ENCODE results near the gene RBP7. TPM values are rescaled to one million over a fixed set of nuclear protein-coding genes. Genes with fewer than 3 reads are reported as not detected.

RBP7 gene
- polyA plus RNA-seq, 1 donor from 2014 or later = 0.56 TPM

DNA sequence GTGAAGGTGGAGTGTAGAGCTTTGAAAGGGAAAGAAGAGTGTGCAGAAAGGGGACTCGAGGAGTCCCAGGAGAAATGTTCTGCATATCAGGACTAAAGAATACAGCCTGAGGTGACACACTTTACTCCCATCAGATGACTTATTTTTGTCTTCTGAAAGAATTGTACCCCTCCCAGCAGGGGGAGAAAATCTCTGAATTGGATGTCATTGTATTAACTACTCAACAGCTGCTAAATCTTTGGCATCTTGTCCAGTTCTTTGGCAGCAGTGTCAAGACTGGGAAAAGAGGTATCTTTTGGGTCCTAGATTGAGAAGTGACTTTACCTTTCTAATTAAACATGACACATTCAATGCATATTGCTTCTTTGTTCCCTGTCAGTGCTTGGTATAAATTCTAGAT, 54.6 kb downstream of the RBP7 start:
- H3K9me2 ChIP-seq (ENCODE audit: insufficient read depth, low read length) = no peaks in the 10 kb centered on the region
- no peak overlapping the region for H3K9ac ChIP-seq (ENCODE audit: low read length)
- TF ChIP-seq, protein P1, sequence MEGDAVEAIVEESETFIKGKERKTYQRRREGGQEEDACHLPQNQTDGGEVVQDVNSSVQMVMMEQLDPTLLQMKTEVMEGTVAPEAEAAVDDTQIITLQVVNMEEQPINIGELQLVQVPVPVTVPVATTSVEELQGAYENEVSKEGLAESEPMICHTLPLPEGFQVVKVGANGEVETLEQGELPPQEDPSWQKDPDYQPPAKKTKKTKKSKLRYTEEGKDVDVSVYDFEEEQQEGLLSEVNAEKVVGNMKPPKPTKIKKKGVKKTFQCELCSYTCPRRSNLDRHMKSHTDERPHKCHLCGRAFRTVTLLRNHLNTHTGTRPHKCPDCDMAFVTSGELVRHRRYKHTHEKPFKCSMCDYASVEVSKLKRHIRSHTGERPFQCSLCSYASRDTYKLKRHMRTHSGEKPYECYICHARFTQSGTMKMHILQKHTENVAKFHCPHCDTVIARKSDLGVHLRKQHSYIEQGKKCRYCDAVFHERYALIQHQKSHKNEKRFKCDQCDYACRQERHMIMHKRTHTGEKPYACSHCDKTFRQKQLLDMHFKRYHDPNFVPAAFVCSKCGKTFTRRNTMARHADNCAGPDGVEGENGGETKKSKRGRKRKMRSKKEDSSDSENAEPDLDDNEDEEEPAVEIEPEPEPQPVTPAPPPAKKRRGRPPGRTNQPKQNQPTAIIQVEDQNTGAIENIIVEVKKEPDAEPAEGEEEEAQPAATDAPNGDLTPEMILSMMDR (IDR thresholded peaks at IDR 0.05; ENCODE audit: poor library complexity, severe bottlenecking) = no peak
- TF ChIP-seq, protein P2, sequence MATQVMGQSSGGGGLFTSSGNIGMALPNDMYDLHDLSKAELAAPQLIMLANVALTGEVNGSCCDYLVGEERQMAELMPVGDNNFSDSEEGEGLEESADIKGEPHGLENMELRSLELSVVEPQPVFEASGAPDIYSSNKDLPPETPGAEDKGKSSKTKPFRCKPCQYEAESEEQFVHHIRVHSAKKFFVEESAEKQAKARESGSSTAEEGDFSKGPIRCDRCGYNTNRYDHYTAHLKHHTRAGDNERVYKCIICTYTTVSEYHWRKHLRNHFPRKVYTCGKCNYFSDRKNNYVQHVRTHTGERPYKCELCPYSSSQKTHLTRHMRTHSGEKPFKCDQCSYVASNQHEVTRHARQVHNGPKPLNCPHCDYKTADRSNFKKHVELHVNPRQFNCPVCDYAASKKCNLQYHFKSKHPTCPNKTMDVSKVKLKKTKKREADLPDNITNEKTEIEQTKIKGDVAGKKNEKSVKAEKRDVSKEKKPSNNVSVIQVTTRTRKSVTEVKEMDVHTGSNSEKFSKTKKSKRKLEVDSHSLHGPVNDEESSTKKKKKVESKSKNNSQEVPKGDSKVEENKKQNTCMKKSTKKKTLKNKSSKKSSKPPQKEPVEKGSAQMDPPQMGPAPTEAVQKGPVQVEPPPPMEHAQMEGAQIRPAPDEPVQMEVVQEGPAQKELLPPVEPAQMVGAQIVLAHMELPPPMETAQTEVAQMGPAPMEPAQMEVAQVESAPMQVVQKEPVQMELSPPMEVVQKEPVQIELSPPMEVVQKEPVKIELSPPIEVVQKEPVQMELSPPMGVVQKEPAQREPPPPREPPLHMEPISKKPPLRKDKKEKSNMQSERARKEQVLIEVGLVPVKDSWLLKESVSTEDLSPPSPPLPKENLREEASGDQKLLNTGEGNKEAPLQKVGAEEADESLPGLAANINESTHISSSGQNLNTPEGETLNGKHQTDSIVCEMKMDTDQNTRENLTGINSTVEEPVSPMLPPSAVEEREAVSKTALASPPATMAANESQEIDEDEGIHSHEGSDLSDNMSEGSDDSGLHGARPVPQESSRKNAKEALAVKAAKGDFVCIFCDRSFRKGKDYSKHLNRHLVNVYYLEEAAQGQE (IDR thresholded peaks at IDR 0.05; ENCODE audit: borderline replicate concordance) = no peak
- TF ChIP-seq EP300 (conservative IDR thresholded peaks at IDR 0.05; ENCODE audit: poor library complexity, severe bottlenecking) (no peak), EZH2 (IDR thresholded peaks at IDR 0.05; ENCODE audit: borderline replicate concordance, insufficient read depth, low read length, poor library complexity, severe bottlenecking) (no peak), RAD21 (conservative IDR thresholded peaks at IDR 0.05) (no peak), TAF1 (IDR thresholded peaks at IDR 0.05; ENCODE audit: low read depth) (no peak), POLR2AphosphoS5 (IDR thresholded peaks at IDR 0.05) (no peak), SMC3 (conservative IDR thresholded peaks at IDR 0.05; ENCODE audit: poor library complexity) (no peak), MXI1 (conservative IDR thresholded peaks at IDR 0.05; ENCODE audit: poor library complexity, severe bottlenecking) (no peak)
- no peaks in the 10 kb centered on the region for H3K27me3 ChIP-seq (ENCODE audit: insufficient read depth, low read depth, low read length)
- H3F3A ChIP-seq (ENCODE audit: insufficient read depth, low read length, poor library complexity, severe bottlenecking) = no peaks in the 10 kb centered on the region
- no peak overlapping the region for H3K4me2 ChIP-seq (ENCODE audit: low read length)
- no peaks in the 10 kb centered on the region for H3K36me3 ChIP-seq (ENCODE audit: insufficient read depth, low read length)
- H3K4me3 ChIP-seq (ENCODE audit: low read length) = no peak overlapping the region
- peaks cover 48% of the 10 kb centered on the region for H3K79me2 ChIP-seq (replicated peaks; ENCODE audit: insufficient read depth, low read length)
- no peaks in the 10 kb centered on the region for H4K20me1 ChIP-seq (ENCODE audit: insufficient read depth)
- H2AFZ ChIP-seq (ENCODE audit: low read depth, low read length) = no peak overlapping the region
- no peak overlapping the region for H3K27ac ChIP-seq (ENCODE audit: low read length)
- no peaks in the 10 kb centered on the region for H3K9me3 ChIP-seq (ENCODE audit: low read length)

DNA sequence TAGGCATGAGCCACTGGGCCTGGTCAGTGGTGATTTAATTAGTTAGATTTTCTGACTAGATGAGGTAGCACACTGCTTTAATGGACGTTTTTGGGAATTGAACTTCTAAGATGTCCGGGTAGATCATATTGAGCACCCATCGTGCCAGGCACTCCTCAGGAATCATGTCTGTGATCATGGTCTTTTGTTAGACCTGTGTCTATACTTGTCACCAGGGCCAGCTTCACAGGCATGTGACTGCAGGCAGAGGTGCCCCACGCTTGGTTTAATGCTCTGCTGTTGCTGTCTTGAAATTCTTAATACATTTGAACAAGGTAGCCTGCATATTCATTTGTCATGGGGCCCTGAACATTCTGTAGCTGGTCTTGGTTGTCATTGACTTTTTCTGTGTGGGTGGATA, 55.3 kb downstream of the RBP7 start:
- H4K20me1 ChIP-seq (ENCODE audit: insufficient read depth) = no peaks in the 10 kb centered on the region
- no peak overlapping the region for H3K4me3 ChIP-seq (ENCODE audit: low read length)
- TF ChIP-seq, protein P1 (IDR thresholded peaks at IDR 0.05; ENCODE audit: poor library complexity, severe bottlenecking) = no peak
- TF ChIP-seq EZH2 (IDR thresholded peaks at IDR 0.05; ENCODE audit: borderline replicate concordance, insufficient read depth, low read length, poor library complexity, severe bottlenecking) (no peak), EP300 (conservative IDR thresholded peaks at IDR 0.05; ENCODE audit: poor library complexity, severe bottlenecking) (no peak), POLR2AphosphoS5 (IDR thresholded peaks at IDR 0.05) (no peak), MXI1 (conservative IDR thresholded peaks at IDR 0.05; ENCODE audit: poor library complexity, severe bottlenecking) (no peak), RAD21 (conservative IDR thresholded peaks at IDR 0.05) (no peak), TAF1 (IDR thresholded peaks at IDR 0.05; ENCODE audit: low read depth) (no peak), SMC3 (conservative IDR thresholded peaks at IDR 0.05; ENCODE audit: poor library complexity) (no peak)
- TF ChIP-seq, protein P2 (IDR thresholded peaks at IDR 0.05; ENCODE audit: borderline replicate concordance) = no peak
- H2AFZ ChIP-seq (ENCODE audit: low read depth, low read length) = no peak overlapping the region
- H3K9me2 ChIP-seq (ENCODE audit: insufficient read depth, low read length) = no peaks in the 10 kb centered on the region
- H3K27me3 ChIP-seq (ENCODE audit: insufficient read depth, low read depth, low read length) = no peaks in the 10 kb centered on the region
- no peak overlapping the region for H3K27ac ChIP-seq (ENCODE audit: low read length)
- no peak overlapping the region for H3K4me2 ChIP-seq (ENCODE audit: low read length)
- peaks cover 42% of the 10 kb centered on the region for H3K79me2 ChIP-seq (replicated peaks; ENCODE audit: insufficient read depth, low read length)
- H3F3A ChIP-seq (ENCODE audit: insufficient read depth, low read length, poor library complexity, severe bottlenecking) = no peaks in the 10 kb centered on the region
- no peak overlapping the region for H3K9ac ChIP-seq (ENCODE audit: low read length)
- H3K9me3 ChIP-seq (ENCODE audit: low read length) = no peaks in the 10 kb centered on the region
- H3K36me3 ChIP-seq (ENCODE audit: insufficient read depth, low read length) = no peaks in the 10 kb centered on the region

Data from neural cell (in vitro differentiated cells).